SK-N-SH (cell line): ENCODE results near the gene RBM24. TPM values are rescaled to one million over a fixed set of nuclear protein-coding genes. Genes with fewer than 3 reads are reported as not detected.

Experiments used
- CTCF ChIA-PET: fragments of 300-600, 350-600 bp; formaldehyde crosslinking; extraction: SDS; loops from one replicate; lab custom pipeline; 2021; lab: Yijun Ruan, JAX
- POLR2A ChIA-PET: fragments of 350-600 bp; sonication (Branson Sonifier 250); formaldehyde crosslinking; extraction: SDS; loops from one replicate; lab custom pipeline; 2020; ENCODE audit warnings: antibody characterized with exemption, inconsistent platforms; lab: Yijun Ruan, JAX
- DNase-seq: peaks from one replicate; pipeline ENCODE4 v3.0.0; 2012
- H2AFZ ChIP-seq: fragments of 200-600 bp; sonication (generic); 2 replicates; pipeline ENCODE4 v1.8.1; 2016; ENCODE audit warnings: antibody characterized with exemption, mild to moderate bottlenecking, low read depth
- H3F3A ChIP-seq: fragments of 200-600 bp; sonication (generic); replicated peaks from 2 replicates; pipeline ENCODE3; 2016; ENCODE audit warnings: antibody characterized with exemption, mild to moderate bottlenecking; ENCODE audit not compliant: insufficient read depth
- H3K27ac ChIP-seq, 2 experiments: fragments of 200-500 bp in 1 of 2; fragments of 200-600 bp in 1 of 2; sonication (Bioruptor generic) in 1 of 2; sonication (generic), shearing (Covaris generic) in 1 of 2; 2 replicates each; pipeline versions ENCODE4 v1.5.1 to v1.6.1; 2014 to 2016; ENCODE audit warnings: low read depth in 2 of 2, inconsistent platforms in 1 of 2, low read length in 1 of 2, mild to moderate bottlenecking in 1 of 2, mixed read lengths in 1 of 2
- H3K27me3 ChIP-seq: fragments of 200-600 bp; sonication (generic), shearing (Covaris generic); 2 replicates; pipeline ENCODE4 v1.6.1; 2016; ENCODE audit warnings: mixed run types; ENCODE audit not compliant: insufficient read depth
- H3K36me3 ChIP-seq, 2 experiments: fragments of 200-500 bp in 1 of 2; fragments of 200-600 bp in 1 of 2; sonication (Bioruptor generic) in 1 of 2; sonication (generic) in 1 of 2; replicated peaks in 1 of 2; 2 replicates each; pipeline versions ENCODE3 to v1.5.1; 2014 to 2016; ENCODE audit warnings: low read length in 1 of 2, mild to moderate bottlenecking in 1 of 2; ENCODE audit not compliant: insufficient read depth in 2 of 2, control insufficient read depth in 1 of 2
- H3K4me1 ChIP-seq, 2 experiments: fragments of 200-500 bp in 1 of 2; fragments of 200-600 bp in 1 of 2; sonication (Bioruptor generic) in 1 of 2; sonication (generic), shearing (Covaris generic) in 1 of 2; 2 replicates each; pipeline versions ENCODE4 v1.5.1 to v1.6.1; 2014 to 2016; ENCODE audit warnings: low read depth in 1 of 2, low read length in 1 of 2, mixed run types in 1 of 2; ENCODE audit not compliant: insufficient read depth in 2 of 2, control insufficient read depth in 1 of 2
- H3K4me2 ChIP-seq: fragments of 200-600 bp; sonication (generic), shearing (Covaris generic); 2 replicates; pipeline ENCODE4 v1.6.1; 2017; ENCODE audit warnings: mixed run types
- H3K4me3 ChIP-seq, 2 experiments: fragments of 200-500 bp in 1 of 2; fragments of 200-600 bp in 1 of 2; sonication (Bioruptor generic) in 1 of 2; sonication (generic), shearing (Covaris generic) in 1 of 2; 2 replicates each; pipeline versions ENCODE4 v1.5.1 to v1.8.1; 2014 to 2016; ENCODE audit warnings: low read depth in 2 of 2, inconsistent platforms in 1 of 2, low read length in 1 of 2, mild to moderate bottlenecking in 1 of 2, mixed read lengths in 1 of 2, moderate library complexity in 1 of 2
- H3K79me2 ChIP-seq: fragments of 200-600 bp; sonication (generic); 2 replicates; pipeline ENCODE4 v1.8.1; 2017; ENCODE audit warnings: mild to moderate bottlenecking; ENCODE audit not compliant: insufficient read depth
- H3K9ac ChIP-seq: fragments of 200-600 bp; sonication (generic); 2 replicates; pipeline ENCODE4 v1.6.1; 2017; ENCODE audit warnings: mixed run types
- H3K9me2 ChIP-seq: fragments of 200-600 bp; sonication (generic); 2 replicates; pipeline ENCODE4 v1.6.1; 2017; ENCODE audit warnings: mixed run types
- H3K9me3 ChIP-seq: fragments of 200-600 bp; sonication (generic); 2 replicates; pipeline ENCODE4 v1.6.1; 2017; ENCODE audit warnings: mixed run types, mild to moderate bottlenecking, moderate library complexity
- H4K20me1 ChIP-seq: fragments of 200-600 bp; sonication (generic); 2 replicates; pipeline ENCODE4 v1.6.1; 2017; ENCODE audit warnings: mild to moderate bottlenecking, mixed run types; ENCODE audit not compliant: insufficient read depth
- CTCF ChIP-seq: fragments of 200-600 bp; sonication (generic); IDR thresholded peaks from 2 replicates; pipeline ENCODE4 v1.6.1; 2017; ENCODE audit warnings: antibody characterized with exemption, mild to moderate bottlenecking, moderate library complexity
- ELF1 ChIP-seq: IDR thresholded peaks from 2 replicates; pipeline ENCODE4 v1.4.0; 2012
- EP300 ChIP-seq, 2 experiments: IDR thresholded peaks; 2 replicates each; pipeline versions ENCODE4 v1.4.0 to v1.6.1; 2012; ENCODE audit warnings: borderline replicate concordance in 1 of 2, low read depth in 1 of 2, low read length in 1 of 2
- FOSL2 ChIP-seq: IDR thresholded peaks from 2 replicates; pipeline ENCODE4 v1.4.0; 2012; ENCODE audit warnings: low read depth, mild to moderate bottlenecking, moderate library complexity, borderline replicate concordance
- FOXJ3 ChIP-seq: sonication (generic); formaldehyde crosslinking; IDR thresholded peaks from 2 replicates; pipeline ENCODE4 v1.5.1; 2020; ENCODE audit warnings: mild to moderate bottlenecking, missing genetic modification reagents
- GABPA ChIP-seq: IDR thresholded peaks from 2 replicates; pipeline ENCODE4 v1.4.0; 2012; ENCODE audit warnings: low read depth, mild to moderate bottlenecking
- IRF3 ChIP-seq: fragments of 150-350 bp; IDR thresholded peaks from 2 replicates; pipeline ENCODE4 v1.6.1; 2016; ENCODE audit warnings: mild to moderate bottlenecking, low read depth, low read length
- JUND ChIP-seq: IDR thresholded peaks from 2 replicates; pipeline ENCODE4 v1.4.0; 2012
- NFIC ChIP-seq: IDR thresholded peaks from 2 replicates; pipeline ENCODE4 v1.4.0; 2012; ENCODE audit warnings: borderline replicate concordance
- NRF1 ChIP-seq: IDR thresholded peaks from 2 replicates; pipeline ENCODE4 v1.6.1; 2012; ENCODE audit warnings: low read depth, mild to moderate bottlenecking, low read length
- POLR2AphosphoS5 ChIP-seq: IDR thresholded peaks from 2 replicates; pipeline ENCODE4 v1.6.1; 2012; ENCODE audit warnings: low read depth, low read length
- RAD21 ChIP-seq: IDR thresholded peaks from 2 replicates; pipeline ENCODE4 v1.6.1; 2012; ENCODE audit warnings: mild to moderate bottlenecking, low read length
- RCOR1 ChIP-seq: fragments of 150-350 bp; IDR thresholded peaks from 2 replicates; pipeline ENCODE4 v1.6.1; 2017; ENCODE audit warnings: antibody characterized with exemption, low read length
- RXRA ChIP-seq: IDR thresholded peaks from 2 replicates; pipeline ENCODE4 v1.4.0; 2012; ENCODE audit warnings: low read depth, mild to moderate bottlenecking, borderline replicate concordance
- SMC3 ChIP-seq: IDR thresholded peaks from 2 replicates; pipeline ENCODE4 v1.6.1; 2012; ENCODE audit warnings: low read depth, low read length, improper control_type of control experiment
- TAF1 ChIP-seq: IDR thresholded peaks from 2 replicates; pipeline ENCODE4 v1.6.1; 2012; ENCODE audit warnings: low read depth, mild to moderate bottlenecking, low read length, moderate library complexity, borderline replicate concordance
- TEAD4 ChIP-seq: IDR thresholded peaks from 2 replicates; pipeline ENCODE4 v1.4.0; 2012; ENCODE audit warnings: mild to moderate bottlenecking, borderline replicate concordance; ENCODE audit not compliant: insufficient read depth
- YY1 ChIP-seq: IDR thresholded peaks from 2 replicates; pipeline ENCODE4 v1.4.0; 2012; ENCODE audit warnings: low read depth, mild to moderate bottlenecking
- WGBS: methylation state at CpG from one replicate; pipeline ENCODE4 v1.1.6; 2017; ENCODE audit warnings: low lambda C conversion rate; 5-methylcytosine and 5-hydroxymethylcytosine counted together
- polyA plus RNA-seq, 3 experiments: library from polyadenylated mRNA; depleted of rRNA; stranded (reverse); fragments of >200 nt; gene quantifications; 2 replicates each; pipeline ENCODE4 v1.2.3, GENCODE V29; 2012

The RBM24 gene
- polyA plus RNA-seq, 1 of the 3 experiments (the other 2 are of a cell fraction), result 0.20 TPM

GRCh38 chr6:17341117-17341805 is 60.1 kb downstream of the RBM24 start:
- H3K9me3 ChIP-seq, result no peaks in the 10 kb centered on the region
- ChIA-PET CTCF (no interaction called here), POLR2A (no interaction called here)
- WGBS, result 73% methylated on average over 7 of the region's 7 CpGs
- H3K4me1 ChIP-seq, result no peaks in the 10 kb centered on the region
- H3K4me2 ChIP-seq, result no peak overlapping the region
- H3K4me3 ChIP-seq, result no peak overlapping the region
- H3K27ac ChIP-seq, result no peak overlapping the region
- no peak for DNase-seq
- no peaks in the 10 kb centered on the region for H4K20me1 ChIP-seq
- H3K79me2 ChIP-seq, result no peaks in the 10 kb centered on the region
- no peaks in the 10 kb centered on the region for H3K9me2 ChIP-seq
- TF ChIP-seq TEAD4 (no peak), RAD21 (no peak), RCOR1 (no peak), SMC3 (no peak), ELF1 (no peak), FOXJ3 (CRISPR knock-in tag) (no peak), GABPA (no peak)
- H3K27me3 ChIP-seq, result no peaks in the 10 kb centered on the region
- H3K36me3 ChIP-seq, result no peaks in the 10 kb centered on the region
- H3K9ac ChIP-seq, result no peak overlapping the region
- H3F3A ChIP-seq, result no peaks in the 10 kb centered on the region
- H2AFZ ChIP-seq, result no peak overlapping the region

GRCh38 chr6:17341891-17342290 is 60.7 kb downstream of the RBM24 start:
- no peak overlapping the region for H2AFZ ChIP-seq
- TF ChIP-seq GABPA, result no peak
- no peak for TF ChIP-seq YY1
- no peak for TF ChIP-seq RXRA
- TF ChIP-seq IRF3, result no peak
- no peak for TF ChIP-seq CTCF
- TF ChIP-seq FOSL2, result no peak
- TF ChIP-seq JUND, result no peak
- TF ChIP-seq EP300 (IDR thresholded peaks at IDR 0.05; ENCODE audit: borderline replicate concordance in 1 of 2, low read depth in 1 of 2, low read length in 1 of 2), result no peak
- TF ChIP-seq NFIC, result no peak
- no peak for TF ChIP-seq TAF1
- TF ChIP-seq RCOR1, result no peak
- no peak for TF ChIP-seq SMC3
- no peak for TF ChIP-seq NRF1
- no peak for TF ChIP-seq POLR2AphosphoS5
- H3K9me3 ChIP-seq, result no peaks in the 10 kb centered on the region
- ChIA-PET CTCF (no interaction called here), POLR2A (no interaction called here)
- no peak for DNase-seq
- H3K4me1 ChIP-seq, result no peaks in the 10 kb centered on the region
- no peaks in the 10 kb centered on the region for H4K20me1 ChIP-seq
- H3K27me3 ChIP-seq, result no peaks in the 10 kb centered on the region
- no peaks in the 10 kb centered on the region for H3F3A ChIP-seq
- H3K9ac ChIP-seq, result no peak overlapping the region
- H3K4me2 ChIP-seq, result no peak overlapping the region
- H3K9me2 ChIP-seq, result no peaks in the 10 kb centered on the region
- 31% methylated on average over 3 of the region's 3 CpGs for WGBS
- H3K79me2 ChIP-seq, result no peaks in the 10 kb centered on the region
- no peak overlapping the region for H3K4me3 ChIP-seq
- no peaks in the 10 kb centered on the region for H3K36me3 ChIP-seq
- no peak overlapping the region for H3K27ac ChIP-seq
